Measurements from ENCODE around the gene RFX4. TPM values are rescaled to one million over a fixed set of nuclear protein-coding genes. Genes with fewer than 3 reads are reported as not detected.

The RFX4 gene
- total and polyA plus RNA-seq, 9 of the 15 experiments (the other 6 are each of a cell fraction or from before 2014, with no cell fraction given): not detected

DNA sequence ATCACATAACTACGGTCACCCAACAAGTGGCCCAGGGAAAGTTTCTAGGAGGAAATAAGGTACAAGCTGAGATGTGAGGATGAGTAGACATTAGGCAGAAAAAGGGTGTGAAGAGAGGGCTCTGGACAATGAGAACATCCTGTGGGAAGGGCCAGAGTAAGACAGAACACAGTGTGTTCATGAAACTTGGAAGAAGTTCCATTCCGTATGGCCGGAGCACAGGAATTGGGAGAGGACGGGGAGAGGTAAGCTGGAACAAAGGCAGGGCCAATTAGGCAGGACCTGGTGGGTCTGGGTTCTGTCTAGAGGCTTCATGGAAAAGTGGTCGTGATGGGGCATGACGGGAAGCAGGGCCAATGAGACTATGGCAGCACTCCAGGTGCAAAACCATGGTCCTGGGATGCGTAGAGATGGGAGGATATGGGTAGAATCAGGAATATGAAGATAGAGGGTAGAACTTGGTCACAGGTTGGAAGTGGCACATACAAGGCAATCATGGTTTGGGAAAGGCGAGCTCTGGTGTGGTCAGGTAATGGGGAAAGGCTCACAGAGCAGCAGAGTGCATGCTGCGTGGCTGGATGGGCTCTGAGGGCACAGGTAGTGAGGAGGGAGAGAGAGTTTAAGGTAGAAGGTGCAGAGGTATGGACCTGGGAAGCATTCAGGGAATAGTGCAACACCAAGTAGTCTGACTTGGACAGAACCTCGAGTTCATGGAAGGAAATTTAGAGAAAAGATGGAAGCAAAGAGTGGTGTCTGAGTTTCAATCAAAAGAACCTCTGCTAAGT is 93.0 kb downstream of the RFX4 start:
- 1% methylated on average over 10 of the region's 10 CpGs for WGBS (ENCODE audit: insufficient coverage, low coverage, missing lambda C conversion rate)
- Histone ChIP-seq H3K9me1 (ENCODE audit: control insufficient read depth, insufficient read depth, low read length) (no peaks in the 10 kb centered on the region), H3K4me3 (no peak overlapping the region), H3K9ac (ENCODE audit: insufficient read depth in 1 of 2, low read depth in 2 of 2, low read length in 2 of 2) (peak overlapping the region in 1 of 2 experiments; percentile 8; a peak in 1 of 4 replicates), H3K79me2 (ENCODE audit: control insufficient read depth, insufficient read depth, low read length) (no peaks in the 10 kb centered on the region), H3K27ac (ENCODE audit: extremely low read depth, low read depth, low read length) (no peak overlapping the region), H3K27me3 (ENCODE audit: control insufficient read depth in 2 of 2, insufficient read depth in 2 of 2, low read length in 2 of 2) (peaks cover 11 to 43% of the 10 kb centered on the region in 2 experiments; a peak in 4 of 5 replicates), H3K4me2 (ENCODE audit: insufficient read depth, low read length) (no peak overlapping the region), H3K9me3 (replicated peaks; ENCODE audit: control insufficient read depth, insufficient read depth, low read depth, low read length) (no peaks in the 10 kb centered on the region), H3K36me3 (ENCODE audit: control insufficient read depth, insufficient read depth, low read length) (no peaks in the 10 kb centered on the region), H3K4me1 (replicated peaks in 1 of 2; ENCODE audit: control insufficient read depth in 2 of 2, insufficient read depth in 2 of 2, low read length in 2 of 2) (no peaks in the 10 kb centered on the region), H4K20me1 (replicated peaks; ENCODE audit: control insufficient read depth, insufficient read depth, low read length) (no peaks in the 10 kb centered on the region), H2AFZ (ENCODE audit: low read depth, low read length) (no peak overlapping the region)
- intact Hi-C loops (cut with micrococcal nuclease): no loop called here
- no peak for DNase-seq (ENCODE audit: extremely low read depth in 1 of 4, low spot score in 3 of 4)
- POLR2A ChIA-PET: interaction anchor here (0.7 kb wide), 1 partner anchor 9 kb away, joined by 3 read pairs; no protein-coding TSS in a partner anchor
- FAIRE-seq: no peak
- CTCF ChIA-PET (ENCODE audit: low intra/inter-chr PET ratio): interaction anchor here (0.6 kb wide), 1 partner anchor 155 kb away, joined by 3 read pairs; no protein-coding TSS in a partner anchor
- no TSS peak for BruUV-seq (replicated peaks)
- no peak for ATAC-seq
- in situ Hi-C loops (cut with MboI): no loop called here
- TF ChIP-seq YY1 (IDR thresholded peaks at IDR 0.05; ENCODE audit: borderline replicate concordance in 1 of 3, control insufficient read depth in 1 of 3, extremely low read depth in 1 of 3, insufficient read depth in 3 of 3, insufficient read length in 1 of 3, insufficient replicate concordance in 2 of 3, low read depth in 1 of 3, low read length in 2 of 3) (no peak), ZBED1 (IDR thresholded peaks at IDR 0.05) (no peak), MIER1 (IDR thresholded peaks at IDR 0.05; ENCODE audit: low read depth) (no peak), EP300 (IDR thresholded peaks at IDR 0.05; ENCODE audit: low read length) (no peak), HDAC1 (IDR thresholded peaks at IDR 0.05) (no peak), ZNF764 (CRISPR knock-in tag; IDR thresholded peaks at IDR 0.05; ENCODE audit: low read depth) (no peak), MAFF (IDR thresholded peaks at IDR 0.05; ENCODE audit: low read length) (no peak)
- TF ChIP-seq, protein P1, sequence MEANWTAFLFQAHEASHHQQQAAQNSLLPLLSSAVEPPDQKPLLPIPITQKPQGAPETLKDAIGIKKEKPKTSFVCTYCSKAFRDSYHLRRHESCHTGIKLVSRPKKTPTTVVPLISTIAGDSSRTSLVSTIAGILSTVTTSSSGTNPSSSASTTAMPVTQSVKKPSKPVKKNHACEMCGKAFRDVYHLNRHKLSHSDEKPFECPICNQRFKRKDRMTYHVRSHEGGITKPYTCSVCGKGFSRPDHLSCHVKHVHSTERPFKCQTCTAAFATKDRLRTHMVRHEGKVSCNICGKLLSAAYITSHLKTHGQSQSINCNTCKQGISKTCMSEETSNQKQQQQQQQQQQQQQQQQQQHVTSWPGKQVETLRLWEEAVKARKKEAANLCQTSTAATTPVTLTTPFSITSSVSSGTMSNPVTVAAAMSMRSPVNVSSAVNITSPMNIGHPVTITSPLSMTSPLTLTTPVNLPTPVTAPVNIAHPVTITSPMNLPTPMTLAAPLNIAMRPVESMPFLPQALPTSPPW (CRISPR knock-in tag; IDR thresholded peaks at IDR 0.05): no peak
- TF ChIP-seq, protein P2, sequence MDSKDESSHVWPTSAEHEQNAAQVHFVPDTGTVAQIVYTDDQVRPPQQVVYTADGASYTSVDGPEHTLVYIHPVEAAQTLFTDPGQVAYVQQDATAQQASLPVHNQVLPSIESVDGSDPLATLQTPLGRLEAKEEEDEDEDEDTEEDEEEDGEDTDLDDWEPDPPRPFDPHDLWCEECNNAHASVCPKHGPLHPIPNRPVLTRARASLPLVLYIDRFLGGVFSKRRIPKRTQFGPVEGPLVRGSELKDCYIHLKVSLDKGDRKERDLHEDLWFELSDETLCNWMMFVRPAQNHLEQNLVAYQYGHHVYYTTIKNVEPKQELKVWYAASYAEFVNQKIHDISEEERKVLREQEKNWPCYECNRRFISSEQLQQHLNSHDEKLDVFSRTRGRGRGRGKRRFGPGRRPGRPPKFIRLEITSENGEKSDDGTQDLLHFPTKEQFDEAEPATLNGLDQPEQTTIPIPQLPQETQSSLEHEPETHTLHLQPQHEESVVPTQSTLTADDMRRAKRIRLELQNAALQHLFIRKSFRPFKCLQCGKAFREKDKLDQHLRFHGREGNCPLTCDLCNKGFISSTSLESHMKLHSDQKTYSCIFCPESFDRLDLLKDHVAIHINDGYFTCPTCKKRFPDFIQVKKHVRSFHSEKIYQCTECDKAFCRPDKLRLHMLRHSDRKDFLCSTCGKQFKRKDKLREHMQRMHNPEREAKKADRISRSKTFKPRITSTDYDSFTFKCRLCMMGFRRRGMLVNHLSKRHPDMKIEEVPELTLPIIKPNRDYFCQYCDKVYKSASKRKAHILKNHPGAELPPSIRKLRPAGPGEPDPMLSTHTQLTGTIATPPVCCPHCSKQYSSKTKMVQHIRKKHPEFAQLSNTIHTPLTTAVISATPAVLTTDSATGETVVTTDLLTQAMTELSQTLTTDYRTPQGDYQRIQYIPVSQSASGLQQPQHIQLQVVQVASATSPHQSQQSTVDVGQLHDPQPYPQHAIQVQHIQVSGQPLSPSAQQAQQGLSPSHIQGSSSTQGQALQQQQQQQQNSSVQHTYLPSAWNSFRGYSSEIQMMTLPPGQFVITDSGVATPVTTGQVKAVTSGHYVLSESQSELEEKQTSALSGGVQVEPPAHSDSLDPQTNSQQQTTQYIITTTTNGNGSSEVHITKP (IDR thresholded peaks at IDR 0.05; ENCODE audit: partially characterized antibody): no peak
- TF ChIP-seq, protein P3, sequence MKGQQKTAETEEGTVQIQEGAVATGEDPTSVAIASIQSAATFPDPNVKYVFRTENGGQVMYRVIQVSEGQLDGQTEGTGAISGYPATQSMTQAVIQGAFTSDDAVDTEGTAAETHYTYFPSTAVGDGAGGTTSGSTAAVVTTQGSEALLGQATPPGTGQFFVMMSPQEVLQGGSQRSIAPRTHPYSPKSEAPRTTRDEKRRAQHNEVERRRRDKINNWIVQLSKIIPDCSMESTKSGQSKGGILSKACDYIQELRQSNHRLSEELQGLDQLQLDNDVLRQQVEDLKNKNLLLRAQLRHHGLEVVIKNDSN (CRISPR knock-in tag; IDR thresholded peaks at IDR 0.05): no peak
- TF ChIP-seq, protein P4, sequence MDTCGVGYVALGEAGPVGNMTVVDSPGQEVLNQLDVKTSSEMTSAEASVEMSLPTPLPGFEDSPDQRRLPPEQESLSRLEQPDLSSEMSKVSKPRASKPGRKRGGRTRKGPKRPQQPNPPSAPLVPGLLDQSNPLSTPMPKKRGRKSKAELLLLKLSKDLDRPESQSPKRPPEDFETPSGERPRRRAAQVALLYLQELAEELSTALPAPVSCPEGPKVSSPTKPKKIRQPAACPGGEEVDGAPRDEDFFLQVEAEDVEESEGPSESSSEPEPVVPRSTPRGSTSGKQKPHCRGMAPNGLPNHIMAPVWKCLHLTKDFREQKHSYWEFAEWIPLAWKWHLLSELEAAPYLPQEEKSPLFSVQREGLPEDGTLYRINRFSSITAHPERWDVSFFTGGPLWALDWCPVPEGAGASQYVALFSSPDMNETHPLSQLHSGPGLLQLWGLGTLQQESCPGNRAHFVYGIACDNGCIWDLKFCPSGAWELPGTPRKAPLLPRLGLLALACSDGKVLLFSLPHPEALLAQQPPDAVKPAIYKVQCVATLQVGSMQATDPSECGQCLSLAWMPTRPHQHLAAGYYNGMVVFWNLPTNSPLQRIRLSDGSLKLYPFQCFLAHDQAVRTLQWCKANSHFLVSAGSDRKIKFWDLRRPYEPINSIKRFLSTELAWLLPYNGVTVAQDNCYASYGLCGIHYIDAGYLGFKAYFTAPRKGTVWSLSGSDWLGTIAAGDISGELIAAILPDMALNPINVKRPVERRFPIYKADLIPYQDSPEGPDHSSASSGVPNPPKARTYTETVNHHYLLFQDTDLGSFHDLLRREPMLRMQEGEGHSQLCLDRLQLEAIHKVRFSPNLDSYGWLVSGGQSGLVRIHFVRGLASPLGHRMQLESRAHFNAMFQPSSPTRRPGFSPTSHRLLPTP (IDR thresholded peaks at IDR 0.05; ENCODE audit: borderline replicate concordance, extremely low read depth, insufficient read length): no peak
